ENCODE measurements around the gene RNF144A. TPM values are rescaled to one million over a fixed set of nuclear protein-coding genes. Genes with fewer than 3 reads are reported as not detected.

The RNF144A gene
- total and polyA plus RNA-seq, 2 experiments from 2014 or later: 5.4 to 10.1 TPM

DNA sequence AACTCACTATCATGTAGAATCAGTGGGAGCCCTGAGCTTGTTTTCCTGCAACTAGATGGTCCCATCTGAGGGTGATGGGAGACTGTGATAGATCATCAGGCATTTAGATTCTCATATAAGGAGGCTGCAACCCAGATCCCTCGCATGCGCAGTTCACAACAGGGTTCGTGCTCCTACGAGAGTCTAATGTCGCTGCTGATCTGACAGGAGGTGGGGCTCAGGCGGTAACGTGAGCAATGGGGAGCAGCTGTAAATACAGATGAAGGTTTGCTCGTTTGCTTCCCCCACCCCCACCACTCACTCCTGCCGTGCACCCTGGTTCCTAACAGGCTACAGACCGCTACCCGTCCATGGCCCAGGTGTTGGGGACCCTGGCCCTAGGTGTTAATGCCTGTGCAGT lies 113.6 kb downstream of the RNF144A start:
- 91% methylated on average over 11 of the region's 11 CpGs for WGBS (ENCODE audit: low lambda C conversion rate, missing lambda C conversion rate)
- no peak overlapping the region for H3K27ac ChIP-seq
- H3K4me3 ChIP-seq: no peak overlapping the region
- H3K9me2 ChIP-seq (replicated peaks; ENCODE audit: insufficient read depth): no peaks in the 10 kb centered on the region
- DNase-seq (ENCODE audit: low spot score): no peak
- H3K4me1 ChIP-seq (ENCODE audit: insufficient read depth): peaks cover 13% of the 10 kb centered on the region
- no peak overlapping the region for H2AFZ ChIP-seq
- no peaks in the 10 kb centered on the region for H3K79me2 ChIP-seq
- H3K27me3 ChIP-seq: no peaks in the 10 kb centered on the region
- no peaks in the 10 kb centered on the region for H3K9me3 ChIP-seq (ENCODE audit: low read depth)
- no peak for TF ChIP-seq EZH2phosphoT487 (IDR thresholded peaks at IDR 0.05; ENCODE audit: low read depth, severe bottlenecking, unreplicated experiment)
- TF ChIP-seq EZH2 (IDR thresholded peaks at IDR 0.05; ENCODE audit: borderline replicate concordance): no peak
- TF ChIP-seq, protein P1, sequence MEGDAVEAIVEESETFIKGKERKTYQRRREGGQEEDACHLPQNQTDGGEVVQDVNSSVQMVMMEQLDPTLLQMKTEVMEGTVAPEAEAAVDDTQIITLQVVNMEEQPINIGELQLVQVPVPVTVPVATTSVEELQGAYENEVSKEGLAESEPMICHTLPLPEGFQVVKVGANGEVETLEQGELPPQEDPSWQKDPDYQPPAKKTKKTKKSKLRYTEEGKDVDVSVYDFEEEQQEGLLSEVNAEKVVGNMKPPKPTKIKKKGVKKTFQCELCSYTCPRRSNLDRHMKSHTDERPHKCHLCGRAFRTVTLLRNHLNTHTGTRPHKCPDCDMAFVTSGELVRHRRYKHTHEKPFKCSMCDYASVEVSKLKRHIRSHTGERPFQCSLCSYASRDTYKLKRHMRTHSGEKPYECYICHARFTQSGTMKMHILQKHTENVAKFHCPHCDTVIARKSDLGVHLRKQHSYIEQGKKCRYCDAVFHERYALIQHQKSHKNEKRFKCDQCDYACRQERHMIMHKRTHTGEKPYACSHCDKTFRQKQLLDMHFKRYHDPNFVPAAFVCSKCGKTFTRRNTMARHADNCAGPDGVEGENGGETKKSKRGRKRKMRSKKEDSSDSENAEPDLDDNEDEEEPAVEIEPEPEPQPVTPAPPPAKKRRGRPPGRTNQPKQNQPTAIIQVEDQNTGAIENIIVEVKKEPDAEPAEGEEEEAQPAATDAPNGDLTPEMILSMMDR (IDR thresholded peaks at IDR 0.05; ENCODE audit: poor library complexity): no peak
- H3K36me3 ChIP-seq (replicated peaks; ENCODE audit: insufficient read depth, low read depth): no peaks in the 10 kb centered on the region
- no peaks in the 10 kb centered on the region for H4K20me1 ChIP-seq (ENCODE audit: insufficient read depth, poor library complexity, severe bottlenecking)
- no peak overlapping the region for H3K4me2 ChIP-seq

DNA sequence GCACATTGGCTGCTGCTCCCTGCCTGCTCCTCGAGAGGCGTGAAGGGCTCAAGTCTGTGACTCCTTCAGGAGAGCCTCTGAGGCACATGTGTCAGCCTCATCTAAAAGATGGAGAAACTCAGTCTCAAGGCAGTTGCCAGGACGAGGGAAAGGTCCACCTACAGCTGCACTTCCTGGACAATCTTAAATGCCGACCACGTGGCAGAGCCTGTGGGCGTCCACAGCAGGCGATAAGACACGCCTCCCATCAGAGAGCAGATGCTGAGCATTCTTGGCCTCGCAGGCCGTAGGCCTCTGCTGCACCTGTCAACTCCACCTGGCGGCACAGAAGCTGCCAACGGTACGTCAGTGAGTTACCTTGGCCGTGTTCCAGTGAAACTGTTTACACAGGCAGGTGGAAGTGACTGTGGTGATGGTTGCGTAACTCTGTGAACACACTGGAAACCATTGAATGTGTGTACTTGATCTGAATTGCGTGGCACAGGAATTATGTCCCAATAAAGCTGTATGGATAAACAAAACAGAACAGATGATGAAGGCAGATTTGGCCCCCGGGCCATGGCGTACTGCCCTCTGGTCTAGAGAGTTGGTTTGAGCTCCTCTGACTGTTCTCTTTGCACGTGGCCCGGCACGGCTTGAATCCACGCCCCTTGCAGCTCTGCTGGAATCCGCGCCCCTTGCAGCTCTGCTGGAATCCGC lies 114.5 kb downstream of the RNF144A start:
- Histone ChIP-seq H3K27me3 (no peaks in the 10 kb centered on the region), H3K4me3 (no peak overlapping the region), H3K9me3 (ENCODE audit: low read depth) (no peaks in the 10 kb centered on the region), H3K36me3 (replicated peaks; ENCODE audit: insufficient read depth, low read depth) (no peaks in the 10 kb centered on the region), H3K9me2 (replicated peaks; ENCODE audit: insufficient read depth) (no peaks in the 10 kb centered on the region), H3K4me1 (ENCODE audit: insufficient read depth) (peaks cover 13% of the 10 kb centered on the region), H2AFZ (no peak overlapping the region), H3K79me2 (no peaks in the 10 kb centered on the region), H3K27ac (no peak overlapping the region), H3K4me2 (no peak overlapping the region), H4K20me1 (ENCODE audit: insufficient read depth, poor library complexity, severe bottlenecking) (no peaks in the 10 kb centered on the region)
- no peak for TF ChIP-seq EZH2phosphoT487 (IDR thresholded peaks at IDR 0.05; ENCODE audit: low read depth, severe bottlenecking, unreplicated experiment)
- TF ChIP-seq, protein P1 (IDR thresholded peaks at IDR 0.05; ENCODE audit: poor library complexity): peak; percentile 10
- TF ChIP-seq EZH2 (IDR thresholded peaks at IDR 0.05; ENCODE audit: borderline replicate concordance): no peak
- WGBS (ENCODE audit: low lambda C conversion rate, missing lambda C conversion rate): 81% methylated on average over 25 of the region's 25 CpGs
- peak; percentile 90 for DNase-seq (ENCODE audit: low spot score)

DNA sequence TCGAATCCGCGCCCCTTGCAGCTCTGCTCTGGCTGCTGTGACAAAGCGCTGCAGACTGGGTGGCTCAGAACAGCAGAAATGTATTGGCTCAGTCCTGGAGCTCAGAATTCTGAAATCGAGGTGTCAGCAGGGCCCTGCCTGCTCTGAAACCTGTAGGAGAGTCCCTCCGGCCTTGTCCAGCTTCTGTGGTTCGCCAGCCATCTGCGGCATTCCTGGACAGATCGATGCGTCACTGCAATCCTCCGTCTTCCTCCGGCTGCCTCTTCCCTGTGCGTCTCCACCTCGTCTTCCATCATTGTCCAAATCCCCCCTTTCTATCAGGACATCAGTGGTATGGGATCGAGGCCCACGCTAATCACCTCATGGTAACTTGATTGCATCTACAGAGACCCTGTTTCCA lies 115.2 kb downstream of the RNF144A start:
- DNase-seq (ENCODE audit: low spot score): no peak
- TF ChIP-seq EZH2phosphoT487 (IDR thresholded peaks at IDR 0.05; ENCODE audit: low read depth, severe bottlenecking, unreplicated experiment) (no peak), EZH2 (IDR thresholded peaks at IDR 0.05; ENCODE audit: borderline replicate concordance) (no peak)
- TF ChIP-seq, protein P1 (IDR thresholded peaks at IDR 0.05; ENCODE audit: poor library complexity): no peak
- H3K27ac ChIP-seq: no peak overlapping the region
- H4K20me1 ChIP-seq (ENCODE audit: insufficient read depth, poor library complexity, severe bottlenecking): no peaks in the 10 kb centered on the region
- H3K27me3 ChIP-seq: no peaks in the 10 kb centered on the region
- H3K4me3 ChIP-seq: no peak overlapping the region
- 98% methylated on average over 16 of the region's 16 CpGs for WGBS (ENCODE audit: low lambda C conversion rate, missing lambda C conversion rate)
- H3K4me2 ChIP-seq: no peak overlapping the region
- no peaks in the 10 kb centered on the region for H3K79me2 ChIP-seq
- no peak overlapping the region for H2AFZ ChIP-seq
- H3K36me3 ChIP-seq (replicated peaks; ENCODE audit: insufficient read depth, low read depth): no peaks in the 10 kb centered on the region
- H3K9me3 ChIP-seq (ENCODE audit: low read depth): no peaks in the 10 kb centered on the region
- peaks cover 8% of the 10 kb centered on the region for H3K4me1 ChIP-seq (ENCODE audit: insufficient read depth)
- H3K9me2 ChIP-seq (replicated peaks; ENCODE audit: insufficient read depth): no peaks in the 10 kb centered on the region
